ENCODE data around the gene MAX. TPM values are rescaled to one million over a fixed set of nuclear protein-coding genes. Genes with fewer than 3 reads are reported as not detected.

MAX gene
- total and polyA plus RNA-seq, 3 donors from 2014 or later: 53.1 to 56.7 (median 56.4) TPM

DNA sequence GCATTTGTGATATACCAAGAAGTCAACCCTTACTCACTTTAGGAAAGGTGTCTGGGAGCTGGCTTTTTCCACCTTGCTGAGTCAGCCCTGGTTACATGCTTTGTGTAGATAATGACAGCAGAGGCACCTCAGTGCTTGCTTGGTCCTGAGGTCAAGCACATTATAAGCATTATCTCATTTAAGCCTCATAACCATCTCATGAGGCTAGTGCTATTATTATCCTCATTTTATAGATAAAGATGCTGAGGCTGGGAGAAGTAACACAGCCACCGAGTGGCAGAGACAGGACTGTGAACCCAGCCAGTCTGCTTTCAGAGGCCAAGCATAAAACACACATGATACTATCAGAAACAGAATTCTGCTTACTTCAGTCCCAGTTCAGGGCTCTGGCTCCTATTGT is 29.4 kb downstream of the MAX start:
- intact Hi-C loops (cut with DNase I; ENCODE audit: low total_unique reads): no loop called here
- TF ChIP-seq, protein P1, sequence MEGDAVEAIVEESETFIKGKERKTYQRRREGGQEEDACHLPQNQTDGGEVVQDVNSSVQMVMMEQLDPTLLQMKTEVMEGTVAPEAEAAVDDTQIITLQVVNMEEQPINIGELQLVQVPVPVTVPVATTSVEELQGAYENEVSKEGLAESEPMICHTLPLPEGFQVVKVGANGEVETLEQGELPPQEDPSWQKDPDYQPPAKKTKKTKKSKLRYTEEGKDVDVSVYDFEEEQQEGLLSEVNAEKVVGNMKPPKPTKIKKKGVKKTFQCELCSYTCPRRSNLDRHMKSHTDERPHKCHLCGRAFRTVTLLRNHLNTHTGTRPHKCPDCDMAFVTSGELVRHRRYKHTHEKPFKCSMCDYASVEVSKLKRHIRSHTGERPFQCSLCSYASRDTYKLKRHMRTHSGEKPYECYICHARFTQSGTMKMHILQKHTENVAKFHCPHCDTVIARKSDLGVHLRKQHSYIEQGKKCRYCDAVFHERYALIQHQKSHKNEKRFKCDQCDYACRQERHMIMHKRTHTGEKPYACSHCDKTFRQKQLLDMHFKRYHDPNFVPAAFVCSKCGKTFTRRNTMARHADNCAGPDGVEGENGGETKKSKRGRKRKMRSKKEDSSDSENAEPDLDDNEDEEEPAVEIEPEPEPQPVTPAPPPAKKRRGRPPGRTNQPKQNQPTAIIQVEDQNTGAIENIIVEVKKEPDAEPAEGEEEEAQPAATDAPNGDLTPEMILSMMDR (IDR thresholded peaks at IDR 0.05): no peak
- TF ChIP-seq POLR2A (IDR thresholded peaks at IDR 0.05): no peak
- no peak for DNase-seq
- H3K4me1 ChIP-seq: no peaks in the 10 kb centered on the region
- no peaks in the 10 kb centered on the region for H3K9me3 ChIP-seq
- no peak overlapping the region for H3K27ac ChIP-seq
- H3K4me3 ChIP-seq: no peak overlapping the region
- H3K27me3 ChIP-seq: no peaks in the 10 kb centered on the region
- 64 to 67% methylated on average over 1 of the region's 1 CpG for WGBS, 2 donors
- no peaks in the 10 kb centered on the region for H3K36me3 ChIP-seq (ENCODE audit: low read depth, missing control alignments)

DNA sequence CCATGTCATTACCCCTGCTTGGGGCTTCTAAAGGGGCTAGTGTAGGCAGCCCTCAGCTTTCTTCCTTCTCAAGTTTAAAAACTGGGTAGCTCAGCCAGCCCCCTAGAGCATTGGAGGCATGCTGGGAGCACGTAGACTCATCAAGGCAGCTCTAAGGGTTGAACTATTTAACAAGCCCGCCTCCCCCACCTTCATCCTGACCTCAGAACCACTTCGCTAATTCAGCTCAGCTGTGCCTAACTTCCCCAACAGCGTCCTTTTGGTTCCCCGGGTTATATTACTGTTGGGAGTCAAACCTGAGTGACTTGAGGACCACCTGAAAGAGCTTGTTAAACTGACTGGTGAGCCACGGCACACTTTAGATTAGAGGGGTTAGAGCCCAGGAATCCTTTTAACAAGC is 30.1 kb downstream of the MAX start:
- Histone ChIP-seq H3K4me1 (no peaks in the 10 kb centered on the region), H3K4me3 (no peak overlapping the region), H3K27ac (no peak overlapping the region), H3K27me3 (no peaks in the 10 kb centered on the region), H3K9me3 (no peaks in the 10 kb centered on the region), H3K36me3 (ENCODE audit: low read depth, missing control alignments) (no peaks in the 10 kb centered on the region)
- intact Hi-C loops (cut with DNase I; ENCODE audit: low total_unique reads): no loop called here
- no peak for DNase-seq
- no peak for TF ChIP-seq POLR2A (IDR thresholded peaks at IDR 0.05)
- TF ChIP-seq, protein P1 (IDR thresholded peaks at IDR 0.05): no peak
- WGBS, 2 donors: 63 to 78% methylated on average over 6 of the region's 6 CpGs

GRCh38 chr14:65071544-65071943 is 30.8 kb downstream of the MAX start:
- intact Hi-C loops (cut with DNase I; ENCODE audit: low total_unique reads): no loop called here
- TF ChIP-seq, protein P1 (IDR thresholded peaks at IDR 0.05): no peak
- TF ChIP-seq POLR2A (IDR thresholded peaks at IDR 0.05): no peak
- Histone ChIP-seq H3K4me1 (no peaks in the 10 kb centered on the region), H3K4me3 (no peak overlapping the region), H3K9me3 (no peaks in the 10 kb centered on the region), H3K27ac (no peak overlapping the region), H3K36me3 (ENCODE audit: low read depth, missing control alignments) (no peaks in the 10 kb centered on the region), H3K27me3 (no peaks in the 10 kb centered on the region)
- DNase-seq: no peak
- 67 to 85% methylated on average over 1 to 3 of the region's 3 CpGs for WGBS, 2 donors

GRCh38 chr14:65070471-65070976 is 31.8 kb downstream of the MAX start:
- Histone ChIP-seq H3K4me1 (no peaks in the 10 kb centered on the region), H3K4me3 (no peak overlapping the region), H3K27me3 (no peaks in the 10 kb centered on the region), H3K36me3 (ENCODE audit: low read depth, missing control alignments) (no peaks in the 10 kb centered on the region), H3K27ac (no peak overlapping the region), H3K9me3 (no peaks in the 10 kb centered on the region)
- 64 to 72% methylated on average over 6 to 12 of the region's 12 CpGs for WGBS, 2 donors
- intact Hi-C loops (cut with DNase I; ENCODE audit: low total_unique reads): no loop called here
- TF ChIP-seq, protein P1 (IDR thresholded peaks at IDR 0.05): no peak
- no peak for TF ChIP-seq POLR2A (IDR thresholded peaks at IDR 0.05)
- DNase-seq: no peak

DNA sequence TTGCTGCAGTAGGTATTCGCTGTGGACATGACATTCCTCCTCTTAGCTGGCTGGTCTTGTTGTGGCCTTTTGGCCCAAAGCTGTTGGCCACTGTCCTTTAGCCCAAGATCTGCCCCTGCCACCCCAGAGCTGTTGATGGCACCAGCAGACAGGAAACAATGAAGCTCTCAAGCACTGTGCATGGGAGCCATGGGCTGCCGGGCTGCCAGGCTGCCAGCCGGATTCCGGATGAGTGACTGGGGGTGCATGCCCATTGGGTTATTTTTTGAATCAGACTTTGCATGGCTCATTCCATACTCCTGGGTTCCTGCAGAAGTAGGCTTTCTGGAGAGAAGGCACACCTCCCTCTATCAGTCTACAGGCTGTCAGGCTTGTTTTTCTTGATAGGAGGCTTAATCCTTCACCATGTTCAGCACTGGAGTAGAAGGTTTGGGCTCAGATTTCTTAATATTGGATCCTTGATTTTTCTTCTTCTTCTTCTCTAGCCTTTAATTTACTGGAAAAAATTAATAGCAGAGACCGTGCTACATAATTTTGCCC is 32.4 kb downstream of the MAX start:
- no peak for DNase-seq
- Histone ChIP-seq H3K9me3 (no peaks in the 10 kb centered on the region), H3K27ac (no peak overlapping the region), H3K36me3 (ENCODE audit: low read depth, missing control alignments) (no peaks in the 10 kb centered on the region), H3K27me3 (no peaks in the 10 kb centered on the region), H3K4me3 (no peak overlapping the region), H3K4me1 (no peaks in the 10 kb centered on the region)
- intact Hi-C loops (cut with DNase I; ENCODE audit: low total_unique reads): no loop called here
- TF ChIP-seq, protein P1 (IDR thresholded peaks at IDR 0.05): no peak
- TF ChIP-seq POLR2A (IDR thresholded peaks at IDR 0.05): no peak
- 93 to 98% methylated on average over 5 of the region's 5 CpGs for WGBS, 2 donors
